Left renal pelvis (tissue), 4 donors: ENCODE measurements around the gene THEM4. TPM values are rescaled to one million over a fixed set of nuclear protein-coding genes. Genes with fewer than 3 reads are reported as not detected.
"Not testable (repeated sequence)": the region's sequence is repeated elsewhere in the genome, so short reads cannot be mapped to it uniquely, and the experiment has no call there.

Source experiments
- DNase-seq, 4 donors: peaks; one replicate each; pipeline ENCODE4 v3.0.0-alpha.2; 2013; ENCODE audit warnings: low read depth in 4 of 4, low spot score in 3 of 4
- polyA plus RNA-seq, 4 donors: library from polyadenylated mRNA; unstranded; fragments of 120-200 nt; gene quantifications; one replicate each; pipeline ENCODE4 v1.2.1, GENCODE V29; 2013; ENCODE audit not compliant: insufficient read length in 4 of 4

Gene THEM4
- polyA plus RNA-seq, 4 donors: 18.3 to 41.1 (median 23.2) TPM

DNA sequence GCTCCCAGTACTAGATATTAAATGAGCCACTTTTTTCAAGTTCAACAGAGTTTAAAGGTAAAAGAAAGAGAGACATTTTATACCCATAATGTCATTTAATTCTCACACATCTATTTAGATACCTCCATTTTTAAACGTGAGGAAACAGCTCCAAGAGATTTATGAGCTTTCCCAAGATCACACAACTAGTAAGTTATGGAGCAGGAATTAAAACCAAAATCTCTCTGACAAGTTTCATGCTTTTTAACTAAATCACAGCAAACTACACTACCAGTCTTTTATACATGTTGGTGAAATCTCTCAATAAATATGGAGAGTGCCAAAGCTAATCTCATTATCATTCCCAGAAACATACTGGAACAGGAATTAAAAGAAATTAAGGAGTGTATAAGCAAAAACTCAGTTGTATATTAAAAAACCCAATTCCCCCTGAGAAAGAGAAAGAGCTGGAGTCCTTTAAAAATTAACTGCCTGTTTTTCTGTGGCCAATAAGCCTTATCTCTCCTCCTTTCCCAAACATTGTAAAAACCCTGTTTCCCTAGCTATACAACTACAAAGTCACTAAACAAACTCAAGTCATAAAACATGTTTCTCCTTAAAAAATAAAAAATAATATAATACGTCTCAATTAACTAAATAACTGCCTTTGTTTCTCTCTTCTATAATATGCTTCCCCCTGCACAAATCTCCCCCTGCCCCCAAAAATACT is 26.7 kb upstream of the THEM4 start:
- DNase-seq: no peak

DNA sequence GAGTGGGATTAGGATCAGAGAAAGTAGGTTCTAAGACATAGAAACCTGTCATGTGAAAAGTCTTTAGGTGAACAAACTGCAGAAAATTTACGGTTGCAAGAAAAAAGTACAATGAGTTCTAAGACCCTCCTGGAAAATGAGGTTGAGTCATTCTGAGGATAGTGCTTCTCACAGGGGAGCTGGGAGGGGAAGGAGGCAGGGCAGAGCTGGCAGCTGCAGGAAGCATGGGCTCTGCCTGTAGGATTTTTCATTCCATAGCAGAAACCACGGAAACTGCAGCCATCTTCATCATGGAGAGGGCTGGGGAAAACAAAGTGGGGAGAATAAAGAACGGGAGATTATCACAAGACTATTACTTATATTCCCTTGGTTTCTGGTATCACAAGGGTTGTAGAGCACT is 25.8 kb upstream of the THEM4 start:
- no peak for DNase-seq

DNA sequence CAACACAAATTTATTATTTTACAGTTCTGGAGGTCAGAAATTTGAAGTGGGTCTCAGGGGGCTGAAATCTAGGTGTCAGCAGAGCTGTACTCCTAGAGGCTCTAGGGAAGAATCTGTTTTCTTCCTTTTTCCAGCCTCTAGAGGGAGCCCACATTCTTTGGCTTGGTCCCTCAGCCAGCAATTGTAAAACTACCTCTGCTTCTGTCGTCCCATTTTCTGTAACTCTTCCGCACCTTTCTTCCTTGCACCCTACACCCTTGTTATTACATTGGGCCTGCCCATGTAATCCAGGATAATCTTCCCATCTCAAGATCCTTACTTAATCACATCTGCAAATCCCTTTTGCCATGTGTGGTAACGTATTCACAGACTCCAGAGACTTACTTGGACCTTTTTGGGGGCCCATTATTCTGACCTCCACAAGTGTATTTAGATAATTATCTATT is 24.8 kb upstream of the THEM4 start:
- no peak for DNase-seq

DNA sequence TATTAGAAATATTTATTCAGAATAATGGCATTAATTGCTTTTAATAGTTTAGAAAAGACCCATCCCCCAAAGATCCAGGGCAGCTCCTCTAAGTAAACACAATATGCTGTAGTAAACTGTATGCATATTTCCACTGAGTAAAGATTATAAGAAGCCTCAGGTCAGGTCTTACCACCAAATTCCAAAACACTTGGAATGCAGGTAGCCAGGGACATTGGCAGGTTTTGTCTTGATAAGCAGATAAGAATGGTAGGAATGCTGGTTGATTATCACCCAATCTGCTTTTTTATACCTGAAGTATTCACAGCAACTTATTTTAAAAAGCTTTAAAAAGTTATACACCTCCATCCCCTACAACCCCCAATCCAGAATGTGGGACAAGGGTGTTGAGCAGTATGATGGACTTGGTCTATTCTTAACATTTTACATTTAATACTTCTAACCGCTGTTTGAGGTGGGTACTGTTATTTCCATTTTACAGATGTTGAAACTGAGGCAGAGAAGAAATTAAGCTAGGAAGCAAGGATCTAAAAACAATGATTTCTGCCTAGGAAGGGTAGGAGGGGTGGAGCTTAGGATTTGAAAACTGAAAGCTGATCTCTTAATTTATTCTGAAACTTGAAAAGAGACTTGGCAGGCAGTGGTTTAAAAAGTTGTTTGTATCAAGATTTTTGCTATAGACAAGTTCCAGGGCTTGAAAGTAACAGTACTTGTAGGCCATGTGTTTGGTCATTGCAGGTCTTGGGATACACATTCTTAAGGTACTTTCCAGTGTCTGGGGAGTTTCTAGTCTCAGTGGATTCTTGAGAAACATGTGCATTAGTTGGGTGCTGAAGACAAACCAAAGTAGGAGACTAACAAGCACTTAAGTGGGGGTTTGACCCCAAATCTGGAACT is 15.6 kb upstream of the THEM4 start:
- no peak for DNase-seq

DNA sequence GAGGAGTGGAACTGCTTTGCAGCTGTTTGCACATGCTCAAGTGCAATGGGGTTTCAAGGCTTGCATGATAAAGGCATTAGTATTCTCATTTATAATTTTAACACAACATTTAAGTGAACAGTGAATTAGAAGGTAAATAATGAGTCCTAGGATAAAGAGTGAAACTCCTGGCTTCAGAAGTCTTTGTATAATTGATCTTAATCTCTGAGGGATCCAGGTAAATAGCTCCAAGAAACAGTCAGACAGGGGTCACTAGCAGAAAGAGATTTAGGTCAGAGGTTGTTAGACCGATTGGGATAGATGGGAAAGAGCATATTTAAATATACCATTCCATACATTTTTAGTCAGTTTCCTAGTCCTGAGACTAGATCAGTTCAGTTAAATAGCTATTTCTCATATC is 14.1 kb upstream of the THEM4 start:
- no peak for DNase-seq

DNA sequence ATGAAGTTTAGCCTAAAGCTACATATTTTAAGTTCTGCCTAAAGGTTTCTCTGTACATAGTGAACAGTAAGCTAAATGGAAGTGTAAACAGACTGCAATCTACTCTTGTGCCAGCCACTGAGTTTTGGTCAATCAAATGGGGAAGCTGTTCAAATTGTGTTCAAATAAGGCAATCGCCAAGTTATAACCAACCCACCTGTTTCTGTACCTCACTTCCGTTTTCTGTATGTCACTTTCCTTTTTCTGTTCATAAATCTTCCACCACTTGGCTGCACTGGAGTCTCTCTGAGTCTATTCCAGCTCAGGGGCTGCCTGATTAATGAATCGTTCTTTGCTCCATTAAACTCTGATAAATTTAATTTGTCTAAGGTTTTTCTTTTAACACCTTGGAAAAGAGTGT is 10.8 kb upstream of the THEM4 start:
- DNase-seq: no peak

DNA sequence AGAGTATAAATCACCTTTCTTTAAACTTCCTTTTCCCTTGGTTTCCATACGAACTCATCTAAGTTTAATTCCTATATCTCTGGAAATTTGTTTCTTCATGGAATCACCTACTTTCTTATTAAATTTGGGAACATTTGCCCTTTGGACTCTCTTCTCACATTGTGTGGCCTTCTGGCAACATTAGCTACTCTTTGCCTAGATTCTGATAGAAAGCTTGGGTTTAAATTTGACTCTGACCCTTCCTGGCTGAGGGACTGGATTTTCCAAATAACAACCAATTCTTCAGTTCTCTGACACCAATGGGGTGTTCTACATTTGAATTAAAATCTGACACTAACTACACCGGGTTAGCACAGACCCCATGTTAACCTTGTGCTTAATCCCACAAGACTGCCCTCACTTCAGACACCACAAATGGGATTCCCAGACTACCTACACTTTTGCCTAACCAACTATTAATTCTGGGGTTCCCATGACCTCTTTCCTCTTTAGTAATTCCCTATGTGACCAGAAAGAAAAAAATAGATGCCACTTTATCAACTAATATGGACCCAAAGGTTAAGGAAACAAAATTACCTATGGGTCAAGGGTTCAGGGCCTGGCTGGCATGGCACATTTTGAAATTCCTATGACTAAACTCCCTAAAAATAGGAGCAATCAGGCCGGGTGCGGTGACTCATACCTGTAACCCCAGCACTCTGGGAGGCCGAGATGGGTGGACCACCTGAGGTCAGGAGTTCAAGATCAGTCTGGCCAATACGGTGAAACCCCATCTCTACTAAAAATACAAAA is 9.7 kb upstream of the THEM4 start:
- DNase-seq: no peak

DNA sequence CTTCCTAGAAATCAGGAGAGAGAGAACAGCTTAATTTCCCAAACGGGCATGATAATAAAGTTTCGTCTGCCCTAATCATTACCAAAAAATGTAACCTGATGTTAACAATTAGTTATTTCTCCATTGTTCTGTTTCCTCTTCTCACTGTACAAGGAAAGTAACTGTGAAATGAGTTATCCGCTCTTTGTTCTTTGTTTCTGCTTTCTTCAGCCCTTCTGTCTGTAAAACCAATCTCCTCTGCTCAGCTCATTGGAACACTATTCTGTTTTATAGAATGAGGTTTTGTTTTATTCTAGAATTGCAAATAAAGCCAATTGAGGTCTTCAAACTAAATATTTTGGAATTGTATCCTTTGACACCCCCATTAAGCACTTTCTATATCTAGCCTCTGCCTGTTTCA is 8.8 kb upstream of the THEM4 start:
- DNase-seq: no peak

DNA sequence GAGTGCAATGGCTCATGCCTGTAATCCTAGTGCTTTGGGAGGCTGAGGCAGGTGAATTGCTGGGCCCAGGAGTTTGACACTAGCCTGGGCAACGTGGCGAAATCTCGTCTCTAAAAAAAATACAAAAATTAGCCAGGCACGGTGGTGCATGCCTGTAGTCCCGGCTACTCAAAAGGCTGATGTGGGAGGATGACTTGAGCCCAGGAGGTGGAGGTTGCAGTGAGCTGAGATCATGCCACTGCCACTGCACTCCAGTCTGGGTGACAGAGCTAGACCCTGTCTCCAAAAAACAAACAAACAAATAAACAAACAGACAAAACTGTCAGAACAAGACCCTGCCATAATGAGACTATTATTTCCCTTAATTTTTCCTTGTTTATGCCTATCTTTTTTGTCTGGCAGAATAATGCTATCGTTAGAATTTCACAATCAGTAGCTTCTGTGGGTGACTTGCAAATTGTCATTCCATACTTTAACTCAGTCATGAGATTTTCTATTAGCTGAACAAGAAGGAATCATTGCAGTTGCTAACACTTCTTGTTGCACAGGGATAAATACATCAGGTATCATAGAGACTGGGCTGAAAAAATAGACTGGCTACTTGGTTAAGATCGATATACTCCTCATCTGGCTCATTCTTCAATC is 7.5 kb upstream of the THEM4 start:
- no peak for DNase-seq

DNA sequence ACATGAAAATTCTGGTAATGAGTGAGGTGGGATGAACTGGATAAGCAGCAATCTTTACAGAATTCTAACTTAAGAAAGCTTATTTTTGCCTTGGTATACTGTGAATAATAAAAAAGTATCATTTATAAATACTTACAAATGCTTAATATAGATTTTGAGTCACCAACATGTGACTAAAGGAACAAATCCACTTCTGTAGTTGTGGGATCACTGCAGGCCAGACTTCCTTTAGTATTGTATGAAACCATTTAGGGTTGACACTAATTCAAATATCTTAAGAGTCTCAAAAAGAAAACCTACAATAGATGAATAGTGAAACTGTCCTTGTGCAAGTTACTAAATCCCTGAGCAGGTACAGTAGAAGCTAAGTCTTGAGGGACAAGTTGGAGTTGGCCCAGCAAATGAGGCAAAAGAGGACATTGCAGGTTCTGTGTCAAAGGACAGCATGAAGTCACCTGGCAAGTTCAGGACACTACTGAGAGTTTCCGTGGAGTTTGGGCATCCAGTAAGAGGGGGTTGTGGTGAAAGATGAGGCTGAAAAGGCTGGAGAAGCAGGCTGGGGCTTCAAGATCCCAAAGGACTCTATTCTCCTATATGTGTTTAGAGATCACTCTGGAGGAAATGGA is 5.9 kb upstream of the THEM4 start:
- no peak for DNase-seq

DNA sequence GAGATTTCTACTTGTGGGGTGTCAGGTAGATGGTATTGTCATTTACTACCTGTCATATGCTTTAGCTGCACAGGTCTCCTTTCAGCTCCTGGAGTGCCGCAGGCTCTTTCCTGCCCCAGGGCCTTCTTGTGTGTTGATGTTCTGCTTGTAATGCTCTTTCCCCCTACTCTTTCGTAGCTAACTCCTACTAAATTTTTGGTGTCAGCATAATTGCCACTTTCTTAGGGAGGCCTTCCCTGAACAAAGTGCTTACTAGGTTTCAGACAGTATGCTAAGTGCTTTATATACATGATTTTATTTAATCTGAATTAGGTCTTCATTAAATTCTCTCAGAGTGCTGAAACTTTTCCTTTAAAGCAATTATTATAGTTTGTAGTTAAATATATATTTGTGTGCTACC is 4.8 kb upstream of the THEM4 start:
- DNase-seq: no peak

DNA sequence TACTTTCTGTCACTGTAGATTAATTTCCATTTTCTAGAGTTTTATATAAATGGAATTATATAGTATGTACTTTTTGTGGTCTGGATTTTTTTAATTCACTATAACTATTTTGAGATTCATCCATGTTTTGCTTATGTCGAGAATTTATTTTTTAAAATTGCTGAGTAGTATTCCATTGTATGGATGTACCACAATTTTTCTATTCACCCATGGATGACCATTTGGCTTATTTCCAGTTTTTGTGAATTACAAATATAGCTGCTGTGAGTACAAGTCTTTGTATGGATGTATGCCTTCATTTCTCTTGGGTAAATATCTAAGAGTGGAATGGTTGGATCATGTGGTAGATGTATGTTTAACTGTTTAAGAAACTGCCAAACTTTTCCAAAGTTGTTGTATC is 3.7 kb upstream of the THEM4 start:
- DNase-seq: no peak

DNA sequence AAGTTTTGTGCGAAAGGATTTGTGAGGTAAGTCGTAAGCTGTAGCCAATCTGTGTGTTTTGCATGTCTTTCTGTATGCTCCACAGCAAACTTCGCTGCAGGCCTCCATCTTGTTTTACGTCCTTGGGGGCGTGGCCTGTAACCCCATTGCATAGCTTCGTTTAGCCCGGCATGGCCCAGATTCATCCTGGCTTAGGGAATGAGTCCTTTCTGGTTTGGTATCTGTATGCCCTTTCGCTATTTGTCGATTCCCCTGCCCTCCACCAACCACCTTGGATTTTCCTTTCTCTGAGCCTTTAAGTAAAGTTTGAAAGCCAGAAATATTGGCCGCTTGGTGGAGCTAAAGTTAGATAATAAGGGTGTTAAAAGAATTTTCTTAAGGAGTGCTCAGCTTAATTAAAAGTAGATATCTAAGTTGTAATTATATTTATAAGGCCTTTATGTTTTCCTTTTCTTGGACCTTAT is 1.1 kb downstream of the THEM4 start:
- no peak for DNase-seq

DNA sequence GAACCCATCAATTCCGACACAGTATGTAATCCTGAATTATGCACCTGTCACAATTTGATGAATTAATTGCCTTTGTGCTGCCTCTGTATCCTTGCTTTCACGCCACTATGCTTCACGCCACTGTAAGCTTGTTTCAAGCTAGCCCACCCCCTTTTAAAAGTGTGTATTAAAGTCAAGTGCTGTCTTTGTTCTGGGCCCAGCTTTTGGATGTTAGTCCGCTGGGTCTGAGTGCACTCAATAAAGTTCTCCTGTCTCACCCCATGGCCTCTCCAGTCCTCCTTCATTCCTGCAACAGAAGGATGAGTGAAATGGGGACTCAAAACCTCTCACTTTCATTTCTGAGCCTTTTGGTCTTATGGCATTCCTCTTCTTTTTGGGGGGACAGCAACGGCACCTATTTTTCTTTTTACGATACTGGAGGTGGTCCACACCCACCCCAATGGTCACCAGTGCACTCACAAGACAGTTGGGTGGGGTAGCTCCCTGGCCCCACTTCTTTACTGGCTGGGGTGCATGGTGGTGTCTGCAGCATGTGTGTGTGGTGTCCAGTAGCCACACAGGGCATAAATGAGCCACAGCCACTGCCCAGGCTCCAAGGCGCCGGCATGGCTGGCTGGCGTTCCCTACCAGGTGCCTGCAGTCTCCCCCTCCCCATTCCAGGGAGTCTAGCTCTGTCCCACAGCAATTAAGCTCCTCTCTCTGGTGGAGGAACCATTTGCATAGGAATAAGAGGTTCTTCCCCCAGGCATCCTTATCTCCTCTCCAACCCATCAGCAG is 1.8 kb downstream of the THEM4 start:
- no peak for DNase-seq

DNA sequence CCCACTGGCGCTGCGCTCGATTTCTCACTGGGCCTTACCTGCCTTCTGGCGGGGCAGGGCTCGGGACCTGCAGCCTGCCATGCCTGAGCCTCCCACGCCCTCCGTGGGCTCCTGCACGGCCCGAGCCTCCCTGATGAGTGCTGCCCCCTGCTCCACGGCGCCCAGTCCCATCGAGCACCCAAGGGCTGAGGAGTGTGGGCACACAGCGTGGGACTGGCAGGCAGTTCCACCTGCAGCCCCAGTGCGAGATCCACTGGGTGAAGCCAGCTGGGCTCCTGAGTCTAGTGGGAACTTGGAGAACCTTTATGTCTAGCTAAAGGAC is 3.0 kb downstream of the THEM4 start:
- DNase-seq: not testable (repeated sequence)

DNA sequence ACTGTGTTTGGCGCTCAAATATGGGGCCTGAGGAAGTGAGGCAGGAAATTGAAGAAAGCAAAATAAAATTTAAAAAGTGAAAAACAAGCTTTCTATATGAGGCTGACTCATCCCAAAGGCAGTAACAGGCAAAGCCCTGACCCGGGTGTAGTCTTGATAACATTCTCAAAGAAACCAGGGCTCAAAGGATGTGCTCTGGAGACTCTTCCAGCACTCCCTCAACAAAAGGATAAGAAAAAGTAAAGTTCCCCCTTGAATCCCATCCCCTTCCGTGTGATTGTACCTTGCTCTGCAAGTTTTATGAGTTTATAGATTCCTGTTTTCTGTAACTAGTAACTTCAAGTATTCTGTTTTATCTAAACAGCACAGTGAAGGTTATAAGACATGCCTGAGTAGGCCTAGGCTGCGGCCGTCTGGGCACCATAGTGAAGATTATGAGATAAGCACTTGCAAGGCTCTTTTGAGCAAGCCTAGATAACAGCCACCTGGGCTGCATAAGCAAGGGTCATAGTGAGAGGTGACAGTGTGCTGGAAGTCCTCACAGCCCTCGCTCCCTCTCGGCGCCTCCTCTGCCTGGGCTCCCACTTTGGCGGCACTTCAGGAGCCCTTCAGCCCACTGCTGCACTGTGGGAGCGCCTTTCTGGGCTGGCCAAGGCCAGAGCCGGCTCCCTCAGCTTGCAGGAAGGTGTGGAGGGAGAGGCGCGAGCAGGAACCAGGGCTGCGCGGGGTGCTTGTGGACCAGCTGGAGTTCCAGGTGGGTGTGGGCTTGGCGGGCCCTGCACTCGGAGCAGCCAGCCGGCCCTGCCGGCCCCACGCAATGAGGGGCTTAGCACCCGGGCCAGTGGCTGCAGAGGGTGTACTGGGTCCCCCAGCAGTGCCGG is 3.6 kb downstream of the THEM4 start:
- not testable (repeated sequence) for DNase-seq

DNA sequence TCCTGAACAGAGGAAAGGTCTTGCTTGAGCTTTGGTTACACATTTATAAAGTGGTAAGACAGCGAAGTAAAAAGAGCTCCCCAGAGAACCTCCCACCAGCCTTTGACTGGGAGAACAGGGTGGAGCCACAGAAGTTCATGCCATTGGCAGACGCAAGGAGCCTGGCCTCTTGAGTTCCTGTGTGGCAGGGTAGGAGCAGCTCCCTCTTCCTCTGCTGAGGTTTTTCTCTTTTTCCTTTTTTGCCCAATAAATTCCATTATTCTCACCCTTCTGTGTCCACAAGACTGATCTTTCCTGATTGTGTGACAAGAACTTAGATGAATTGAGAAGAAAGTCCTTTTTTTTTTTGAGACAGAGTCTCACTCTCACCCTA is 4.3 kb downstream of the THEM4 start:
- DNase-seq: no peak

DNA sequence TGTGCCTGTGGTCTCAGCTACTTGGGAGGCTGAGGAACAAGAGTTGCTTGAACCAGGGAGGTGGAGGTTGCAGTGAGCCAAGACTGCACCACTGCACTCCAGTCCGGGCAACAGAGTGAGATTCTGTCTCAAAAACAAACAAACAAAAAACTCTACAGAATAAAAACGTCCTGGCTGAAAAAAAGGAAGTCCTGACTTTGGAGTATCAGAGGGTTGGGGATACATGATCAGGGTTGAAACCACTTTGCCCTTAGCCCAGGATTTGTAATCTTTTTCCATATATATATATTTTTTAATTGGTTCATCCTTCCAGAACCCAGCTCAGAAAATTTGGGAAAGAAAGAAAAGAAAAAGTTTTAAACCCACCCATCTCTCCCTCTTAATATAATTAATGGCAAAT is 6.5 kb downstream of the THEM4 start:
- no peak for DNase-seq

DNA sequence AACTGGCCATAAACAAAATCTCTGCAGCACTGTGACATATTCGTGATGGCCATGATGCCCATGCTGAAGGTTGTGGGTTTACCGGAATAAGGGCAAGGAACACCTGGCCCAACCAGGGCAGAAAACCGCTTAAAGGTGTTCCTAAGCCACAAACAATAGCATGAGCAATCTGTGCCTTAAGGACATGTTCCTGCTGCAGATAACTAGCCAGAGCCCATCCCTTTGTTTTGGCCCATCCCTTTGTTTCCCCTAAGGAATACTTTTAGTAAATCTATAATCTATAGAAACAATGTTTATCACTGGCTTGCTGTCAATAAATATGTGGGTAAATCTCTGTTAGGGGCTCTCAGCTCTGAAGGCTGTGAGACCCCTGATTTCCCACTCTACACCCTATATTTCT is 8.5 kb downstream of the THEM4 start:
- not testable (repeated sequence) for DNase-seq
